UCSD-AML1 (cell line): Measurements from ENCODE around the gene CCDC74A.
"Not testable (repeated sequence)": the region's sequence is repeated elsewhere in the genome, so short reads cannot be mapped to it uniquely, and the experiment has no call there.

Experiments
- DNase-seq: peaks from one replicate; lab custom pipeline; 2025; ENCODE audit not compliant: unreplicated experiment; lab: John Stamatoyannopoulos, UW

The CCDC74A gene

DNA sequence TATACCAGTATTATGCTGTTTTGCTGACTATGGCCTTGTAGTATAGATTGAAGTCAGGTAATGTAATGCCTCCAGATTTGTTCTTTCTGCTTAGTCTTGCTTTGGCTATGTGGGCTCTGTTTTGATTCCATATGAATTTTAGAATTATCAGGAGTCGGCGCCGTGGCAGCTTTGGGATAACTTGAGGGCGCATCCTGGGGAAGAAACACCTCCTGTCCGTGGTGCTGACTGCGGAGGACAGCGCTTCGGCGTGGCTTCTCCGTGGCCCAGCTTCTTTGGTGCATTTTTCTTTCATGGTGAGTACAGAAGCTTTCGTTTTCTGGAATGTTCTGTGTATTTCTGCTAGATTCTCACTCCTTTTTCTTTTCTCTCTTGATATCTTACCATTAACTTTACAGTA, 25.2 kb downstream of the CCDC74A start:
- no peak for DNase-seq

DNA sequence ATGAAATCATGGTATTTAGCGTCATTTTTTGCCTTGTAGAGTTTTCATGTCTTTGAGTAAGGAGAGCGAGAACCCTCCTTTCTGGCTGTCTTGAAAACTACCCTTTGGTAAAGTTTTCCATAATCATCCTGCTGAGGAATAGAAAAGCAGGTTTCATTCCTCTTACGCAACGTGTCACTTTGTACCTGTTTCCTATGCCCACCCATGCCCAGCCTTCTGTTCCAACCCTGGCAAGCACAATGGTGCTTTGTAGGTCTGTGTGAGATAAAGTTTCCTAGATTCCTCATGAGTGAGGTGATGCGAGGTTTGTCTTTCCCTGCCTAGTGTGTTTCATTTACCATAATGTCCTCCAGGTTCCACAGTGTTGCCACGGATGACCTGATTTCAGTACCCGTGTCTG, 29.3 kb downstream of the CCDC74A start:
- no peak for DNase-seq

DNA sequence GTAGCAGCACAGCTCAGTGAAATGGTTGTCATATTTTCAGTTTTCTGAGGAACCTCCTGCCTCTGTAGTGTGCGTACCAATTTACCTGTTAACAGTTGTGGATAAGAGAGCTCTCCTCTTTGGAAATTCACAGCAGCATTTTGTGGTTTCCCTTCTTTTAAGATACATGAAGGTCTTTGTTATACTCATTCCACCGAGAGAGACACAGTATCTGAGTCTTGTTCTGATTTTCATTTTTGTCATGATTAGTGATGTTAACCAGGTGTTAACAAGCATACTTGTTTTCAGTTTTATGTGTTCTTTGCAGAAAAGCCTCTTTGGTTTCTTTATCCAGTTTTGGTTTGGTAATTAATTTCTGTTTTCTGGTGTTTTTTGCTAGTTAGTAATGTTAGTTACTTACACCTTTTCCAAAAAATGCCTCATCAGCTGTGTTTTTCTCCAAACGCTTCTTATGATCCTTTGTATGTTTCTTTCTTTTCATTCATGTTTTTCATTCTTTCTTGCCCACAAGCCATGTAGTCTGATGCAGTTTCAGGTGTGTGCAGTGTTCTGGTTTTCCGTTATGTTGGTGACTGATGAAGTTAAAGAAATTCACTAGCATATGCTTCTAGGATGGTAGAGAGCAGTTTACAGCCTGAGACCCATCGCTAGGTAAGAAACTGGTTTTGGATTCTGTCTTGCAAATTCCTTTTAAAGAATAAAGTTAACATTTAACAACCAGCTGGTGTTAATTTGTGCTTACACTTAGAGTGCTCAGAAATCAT, 30.1 kb downstream of the CCDC74A start:
- DNase-seq = no peak

DNA sequence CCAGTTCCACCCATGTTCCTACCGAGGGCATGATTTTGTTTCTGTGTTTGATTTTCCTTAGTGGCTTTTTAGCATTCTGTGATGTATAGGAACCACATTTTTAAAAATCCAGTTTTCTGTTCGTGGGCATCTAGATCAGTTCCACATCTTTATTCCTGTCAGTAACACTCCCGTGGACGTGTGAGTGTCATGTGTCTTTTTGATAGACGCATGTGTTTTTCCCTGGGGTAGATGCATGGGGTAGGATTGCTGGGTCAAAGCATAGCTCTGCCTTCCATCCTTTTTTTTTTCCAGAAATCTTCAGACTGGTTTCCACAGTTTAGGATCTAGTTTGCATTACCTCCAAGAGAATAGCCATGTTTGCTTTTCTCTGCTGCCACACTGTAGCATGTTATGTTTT, 38.7 kb downstream of the CCDC74A start:
- no peak for DNase-seq

DNA sequence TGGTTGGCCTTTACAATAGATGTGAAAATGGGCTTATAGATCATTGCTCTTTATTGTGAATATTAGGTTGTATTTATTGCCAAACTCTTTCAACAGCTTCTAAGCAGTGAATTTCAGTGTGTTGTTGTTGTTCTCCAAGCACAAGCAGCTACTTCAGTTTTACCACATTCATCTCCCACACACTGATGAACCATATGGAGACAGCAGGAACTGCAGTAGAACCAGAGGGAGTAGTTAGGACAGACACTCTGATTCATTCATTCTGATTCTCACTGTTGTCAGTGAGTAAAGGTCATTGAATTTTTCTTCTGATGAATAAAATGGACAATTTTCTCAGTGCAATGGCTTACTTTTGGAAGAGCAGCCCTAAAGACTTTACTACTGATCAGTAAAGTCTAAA, 40.2 kb downstream of the CCDC74A start:
- DNase-seq = no peak

DNA sequence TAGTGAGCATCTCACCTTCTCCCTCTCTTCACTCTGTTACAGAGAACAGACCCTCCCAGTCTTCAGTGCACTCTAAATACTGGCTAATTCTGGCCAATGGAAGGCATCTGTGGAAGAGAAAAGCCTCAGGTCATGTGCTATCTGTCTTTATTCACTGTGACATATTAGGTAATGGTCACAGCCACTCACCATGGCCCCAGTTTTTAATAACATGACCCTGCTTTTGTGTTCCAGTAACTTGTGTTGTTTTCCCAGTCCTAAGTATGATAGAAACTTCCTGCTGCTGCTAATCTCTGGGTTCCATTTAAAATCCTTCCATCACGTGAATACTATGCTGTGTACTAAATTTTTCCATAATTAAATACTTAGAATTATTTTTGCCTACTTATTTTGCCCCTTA, 40.7 kb downstream of the CCDC74A start:
- not testable (repeated sequence) for DNase-seq

DNA sequence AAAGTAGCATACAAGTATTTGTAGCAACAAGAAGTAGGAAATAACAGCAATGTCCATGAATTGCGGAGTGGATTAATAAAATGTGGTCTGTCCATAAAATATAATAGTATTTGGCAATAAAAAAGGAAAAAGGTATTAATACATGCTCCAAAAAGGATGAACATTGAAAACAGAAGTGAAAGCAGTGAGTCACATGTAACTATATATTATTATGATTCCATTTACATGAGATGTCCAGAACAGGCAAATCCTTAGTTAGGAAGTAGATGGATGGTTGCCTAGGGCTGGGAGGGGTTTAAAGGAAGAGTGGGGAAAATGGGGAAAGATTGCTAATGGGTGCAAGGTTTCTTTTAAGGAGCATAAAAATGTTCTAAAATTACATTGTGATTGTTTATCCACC, 44.5 kb downstream of the CCDC74A start:
- no peak for DNase-seq

DNA sequence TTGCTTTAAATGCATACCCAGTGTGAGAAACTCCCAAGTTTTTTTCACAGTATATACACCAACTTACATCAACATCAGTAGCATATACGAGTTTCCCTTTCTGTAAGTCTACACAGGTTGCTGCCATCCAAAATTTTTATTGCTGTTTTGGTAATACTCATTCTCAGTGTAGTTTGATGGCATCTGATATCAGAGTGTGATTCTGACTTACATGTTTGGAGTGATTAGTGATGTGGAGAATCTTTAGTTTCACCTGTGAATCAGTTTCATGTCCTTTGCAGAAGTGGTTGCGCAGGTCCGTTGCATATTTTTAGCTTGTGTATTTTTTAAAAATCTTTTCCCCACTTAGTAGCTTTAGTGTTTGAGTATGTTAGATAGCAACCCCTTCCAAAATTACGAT, 50.1 kb downstream of the CCDC74A start:
- no peak for DNase-seq

DNA sequence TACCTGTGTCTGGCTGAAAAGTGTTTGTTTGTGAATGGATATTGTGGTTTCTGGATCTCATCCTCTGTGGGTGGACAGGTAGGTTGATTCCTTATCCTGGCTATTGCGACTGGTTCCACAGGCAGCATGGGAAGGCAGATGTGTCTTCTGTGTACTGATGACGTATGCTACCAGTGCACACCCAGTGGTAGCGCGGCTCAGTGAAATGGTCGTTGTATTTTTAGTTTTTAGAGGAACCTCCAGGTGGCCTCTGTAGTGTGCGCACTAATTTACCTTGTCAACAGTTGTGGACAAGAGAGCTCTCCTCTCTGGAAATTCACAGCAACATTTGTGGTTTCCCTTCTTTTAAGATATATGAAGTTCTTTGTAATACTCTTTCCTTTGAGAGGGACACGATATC, 52.5 kb downstream of the CCDC74A start:
- no peak for DNase-seq
